Measurements from ENCODE around the gene ORAI1. TPM values are rescaled to one million over a fixed set of nuclear protein-coding genes. Genes with fewer than 3 reads are reported as not detected.
"Not testable (repeated sequence)": the region's sequence is repeated elsewhere in the genome, so short reads cannot be mapped to it uniquely, and the experiment has no call there.

ORAI1 gene
- total RNA-seq, 4 donors from 2014 or later = 3.3 to 17.4 (median 8.7) TPM

DNA sequence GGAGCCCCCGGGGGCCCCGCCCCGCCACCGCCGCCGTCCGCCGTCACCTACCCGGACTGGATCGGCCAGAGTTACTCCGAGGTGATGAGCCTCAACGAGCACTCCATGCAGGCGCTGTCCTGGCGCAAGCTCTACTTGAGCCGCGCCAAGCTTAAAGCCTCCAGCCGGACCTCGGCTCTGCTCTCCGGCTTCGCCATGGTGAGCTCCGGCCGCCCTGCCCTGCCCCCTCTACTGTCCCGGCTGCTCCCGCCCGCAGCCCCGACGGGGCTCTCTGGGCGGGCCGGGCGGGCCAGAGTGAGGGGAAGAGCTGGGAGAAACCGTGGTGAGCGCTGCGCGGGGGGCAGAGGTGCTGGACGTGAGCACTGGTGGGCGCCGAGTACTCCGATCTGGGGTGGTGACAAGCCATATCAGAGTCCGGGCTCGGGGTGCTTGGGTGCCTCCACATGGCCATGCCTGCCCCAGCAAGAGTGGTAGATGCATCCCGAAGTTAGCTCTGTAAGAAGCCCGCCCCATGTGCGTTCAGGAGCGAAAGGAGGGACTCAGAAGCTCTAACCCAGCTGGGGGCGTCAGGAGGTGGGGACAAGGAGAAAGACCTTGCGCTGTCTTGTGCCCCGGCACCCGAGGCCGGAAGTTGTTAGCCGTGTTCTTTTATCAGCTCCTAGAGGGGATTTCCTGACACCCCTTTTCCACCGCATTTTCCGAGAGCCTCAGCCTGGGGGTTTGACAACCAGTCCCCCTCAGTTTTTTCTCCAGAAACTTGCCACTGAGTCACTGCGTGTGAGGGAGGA is 717 bp downstream of the ORAI1 start:
- no peaks in the 10 kb centered on the region for H3K9me3 ChIP-seq
- H3K36me3 ChIP-seq = no peaks in the 10 kb centered on the region
- H3K4me3 ChIP-seq = peak overlapping the region; percentile 84 to 90 (median 88)
- H3K4me1 ChIP-seq = peaks cover 3 to 42% (median 19%) of the 10 kb centered on the region in 4 donors
- peak overlapping the region; percentile 94 to 100 (median 96) for H3K27ac ChIP-seq
- no peaks in the 10 kb centered on the region for H3K27me3 ChIP-seq
- peak; percentile 79 to 87 (median 81) for DNase-seq
- TF ChIP-seq CTCF (IDR thresholded peaks at IDR 0.05) = peak in 1 of 6 experiments; percentile 10
- peak in 1 of 2 donors; percentile 4 for TF ChIP-seq POLR2A (IDR thresholded peaks at IDR 0.05)

- Histone ChIP-seq H3K9me3 (no peaks in the 10 kb centered on the region), H3K27ac (peak overlapping the region; percentile 94 to 100 (median 96)), H3K36me3 (no peaks in the 10 kb centered on the region), H3K4me1 (peaks cover 3 to 52% (median 25%) of the 10 kb centered on the region in 4 donors), H3K27me3 (no peaks in the 10 kb centered on the region), H3K4me3 (peak overlapping the region; percentile 84 to 90 (median 88))
- peak in 1 of 2 donors; percentile 20 for TF ChIP-seq POLR2A (IDR thresholded peaks at IDR 0.05)
- no peak for TF ChIP-seq CTCF (IDR thresholded peaks at IDR 0.05)
- DNase-seq = peak; percentile 31 to 71 (median 67)
These were observed 1.7 kb downstream of the ORAI1 start for GRCh38 chr12:121628037-121628436.

- Histone ChIP-seq H3K9me3 (no peaks in the 10 kb centered on the region), H3K4me1 (peaks cover 3 to 57% (median 27%) of the 10 kb centered on the region in 4 donors), H3K27me3 (no peaks in the 10 kb centered on the region), H3K4me3 (peak overlapping the region in 2 of 4 donors; percentile 87 to 90), H3K27ac (peak overlapping the region; percentile 94 to 100 (median 96)), H3K36me3 (no peaks in the 10 kb centered on the region)
- TF ChIP-seq CTCF (IDR thresholded peaks at IDR 0.05) = no peak
- no peak for TF ChIP-seq POLR2A (IDR thresholded peaks at IDR 0.05)
- DNase-seq = no peak
These were observed 2.2 kb downstream of the ORAI1 start for GRCh38 chr12:121628536-121628935.

GRCh38 chr12:121630791-121631355 is 4.5 kb downstream of the ORAI1 start:
- TF ChIP-seq POLR2A (IDR thresholded peaks at IDR 0.05) (no peak), CTCF (IDR thresholded peaks at IDR 0.05) (no peak)
- Histone ChIP-seq H3K27ac (peak overlapping the region in 1 of 4 donors; percentile 37), H3K27me3 (no peaks in the 10 kb centered on the region), H3K9me3 (no peaks in the 10 kb centered on the region), H3K36me3 (no peaks in the 10 kb centered on the region), H3K4me3 (no peak overlapping the region), H3K4me1 (peaks cover 0 to 49% (median 24%) of the 10 kb centered on the region in 4 donors)
- DNase-seq = no peak

DNA sequence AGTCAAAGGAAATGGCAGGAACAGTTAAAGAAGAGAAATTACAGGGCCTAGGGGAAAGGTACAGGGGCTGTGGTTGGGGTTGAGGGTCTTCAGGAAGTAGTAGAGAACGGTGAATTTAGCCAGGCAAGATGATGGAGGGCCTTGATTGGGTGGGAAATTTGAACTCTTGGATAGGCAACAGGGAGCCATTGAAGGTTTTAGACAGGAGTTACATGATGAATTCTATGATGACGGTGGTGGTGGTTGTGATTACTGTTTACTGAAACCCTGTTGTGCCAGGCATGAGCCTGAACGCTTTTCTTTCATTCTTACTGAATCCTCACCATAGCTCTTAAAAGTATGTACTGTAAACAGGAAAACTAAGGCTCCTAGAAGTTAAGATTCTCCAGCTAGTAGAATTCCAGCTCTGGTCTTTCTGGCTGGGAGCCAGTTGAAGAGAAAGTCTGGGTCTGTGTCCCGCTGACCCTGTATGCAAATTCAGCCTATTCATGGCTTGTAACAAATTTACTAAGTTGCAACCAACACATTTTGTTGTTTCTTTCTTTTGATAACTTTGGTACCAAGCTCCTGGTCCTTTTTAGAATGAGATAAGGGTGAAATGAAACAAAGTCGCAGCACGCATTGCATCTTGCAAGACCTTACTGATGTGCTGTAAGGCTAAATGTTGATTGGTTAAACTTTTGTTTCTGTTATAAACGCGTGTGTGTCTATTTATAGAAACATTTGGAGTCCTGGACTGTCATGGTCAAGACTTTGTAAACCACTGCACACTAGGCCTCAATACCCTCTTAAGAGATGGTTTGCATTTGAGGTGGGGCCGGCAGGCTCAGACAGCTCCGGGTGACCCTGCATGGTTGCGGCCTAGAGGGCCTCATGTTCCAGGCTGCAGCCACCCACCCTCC is 6.0 kb downstream of the ORAI1 start:
- Histone ChIP-seq H3K27ac (peak overlapping the region in 3 of 4 donors; percentile 31 to 72 (median 62)), H3K27me3 (no peaks in the 10 kb centered on the region), H3K36me3 (no peaks in the 10 kb centered on the region), H3K4me1 (peaks cover 0 to 49% (median 30%) of the 10 kb centered on the region in 4 donors), H3K4me3 (no peak overlapping the region), H3K9me3 (no peaks in the 10 kb centered on the region)
- TF ChIP-seq CTCF (IDR thresholded peaks at IDR 0.05) (no peak), POLR2A (IDR thresholded peaks at IDR 0.05) (no peak)
- DNase-seq = no peak

GRCh38 chr12:121633833-121634196 is 7.5 kb downstream of the ORAI1 start:
- H3K36me3 ChIP-seq, H3K27ac ChIP-seq, H3K9me3 ChIP-seq, DNase-seq, H3K27me3 ChIP-seq, H3K4me3 ChIP-seq: not testable (repeated sequence)
- H3K4me1 ChIP-seq = peaks cover 0 to 37% (median 31%) of the 10 kb centered on the region in 4 donors
